Measurements from ENCODE around the gene ASB7. TPM values are rescaled to one million over a fixed set of nuclear protein-coding genes. Genes with fewer than 3 reads are reported as not detected.
"Not testable (repeated sequence)": the region's sequence is repeated elsewhere in the genome, so short reads cannot be mapped to it uniquely, and the experiment has no call there.

ASB7 gene, protein sequence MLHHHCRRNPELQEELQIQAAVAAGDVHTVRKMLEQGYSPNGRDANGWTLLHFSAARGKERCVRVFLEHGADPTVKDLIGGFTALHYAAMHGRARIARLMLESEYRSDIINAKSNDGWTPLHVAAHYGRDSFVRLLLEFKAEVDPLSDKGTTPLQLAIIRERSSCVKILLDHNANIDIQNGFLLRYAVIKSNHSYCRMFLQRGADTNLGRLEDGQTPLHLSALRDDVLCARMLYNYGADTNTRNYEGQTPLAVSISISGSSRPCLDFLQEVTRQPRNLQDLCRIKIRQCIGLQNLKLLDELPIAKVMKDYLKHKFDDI
- total RNA-seq (2014; rRNA removed; shearing (Covaris generic)): 11.5 and 13.5 TPM in 2 replicates

DNA sequence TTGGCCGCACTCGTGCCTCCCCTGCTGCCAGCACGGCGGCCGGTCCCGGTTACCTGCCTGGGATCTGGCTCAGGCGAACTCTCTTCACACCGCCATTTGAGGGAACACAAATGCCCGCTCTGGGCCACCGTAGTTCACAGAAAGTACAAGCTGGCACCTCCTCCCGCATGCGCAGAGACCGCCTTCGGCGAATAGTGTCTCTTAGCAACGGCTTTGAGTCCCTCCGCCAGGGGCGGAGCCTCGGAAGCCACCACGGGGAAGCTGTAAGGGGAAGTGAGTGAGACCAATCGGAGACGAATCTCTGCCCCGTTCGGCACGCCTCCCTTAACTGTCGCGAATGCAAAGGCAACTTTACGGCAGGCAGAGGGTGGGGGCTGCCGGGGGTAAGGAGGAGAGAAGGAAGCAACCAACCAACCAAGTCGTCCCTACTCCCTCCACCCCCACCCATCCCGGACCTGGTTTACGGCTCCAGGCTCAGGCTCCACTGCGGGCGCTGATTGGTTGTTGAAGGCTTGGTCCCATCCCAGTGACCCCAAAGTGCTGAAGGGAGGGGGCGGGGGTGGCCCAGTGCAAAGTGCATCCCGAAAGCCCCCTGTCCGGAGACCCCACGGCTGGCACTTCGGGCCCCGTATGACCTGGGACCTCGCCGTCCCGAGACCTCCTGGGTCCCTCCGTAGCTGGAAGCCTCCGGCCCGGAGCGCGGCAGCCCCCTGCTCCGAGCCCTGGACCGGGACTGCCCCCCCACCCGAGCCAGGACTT is at the start of gene ASB7, which contains the start of gene LINS1:
Gene ASB7, plus strand, starts transcription at position 526 of the 759 bp plus-strand sequence. CDS start 9,628 bp downstream, outside the sequence.
Gene LINS1, minus strand, starts transcription at position 121 of the 759 bp plus-strand sequence. CDS start 21,342 bp downstream, outside the sequence.
- peak; percentile 100 for DNase-seq (ENCODE audit: low read depth)

DNA sequence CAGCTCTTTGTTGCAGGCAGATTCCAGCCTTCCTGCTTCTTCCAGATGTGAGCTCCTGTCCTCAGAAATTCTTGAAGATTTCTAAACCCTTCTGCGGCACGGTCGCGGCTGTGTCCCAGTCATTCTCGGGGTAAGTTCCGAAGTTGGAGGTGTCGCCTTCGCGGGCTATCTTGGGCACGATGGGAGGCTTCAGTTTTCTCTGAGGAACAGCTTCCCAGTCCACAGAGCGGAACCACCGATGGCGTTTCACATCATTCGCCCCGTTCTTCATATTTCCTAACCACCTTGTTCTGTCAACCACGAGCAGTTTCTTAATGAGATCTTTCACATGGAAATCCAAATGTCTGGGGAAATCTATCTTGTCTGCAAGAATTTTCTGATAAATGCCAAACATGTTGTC is 48.9 kb upstream of the ASB7 start:
- no peak for DNase-seq (ENCODE audit: low read depth)

DNA sequence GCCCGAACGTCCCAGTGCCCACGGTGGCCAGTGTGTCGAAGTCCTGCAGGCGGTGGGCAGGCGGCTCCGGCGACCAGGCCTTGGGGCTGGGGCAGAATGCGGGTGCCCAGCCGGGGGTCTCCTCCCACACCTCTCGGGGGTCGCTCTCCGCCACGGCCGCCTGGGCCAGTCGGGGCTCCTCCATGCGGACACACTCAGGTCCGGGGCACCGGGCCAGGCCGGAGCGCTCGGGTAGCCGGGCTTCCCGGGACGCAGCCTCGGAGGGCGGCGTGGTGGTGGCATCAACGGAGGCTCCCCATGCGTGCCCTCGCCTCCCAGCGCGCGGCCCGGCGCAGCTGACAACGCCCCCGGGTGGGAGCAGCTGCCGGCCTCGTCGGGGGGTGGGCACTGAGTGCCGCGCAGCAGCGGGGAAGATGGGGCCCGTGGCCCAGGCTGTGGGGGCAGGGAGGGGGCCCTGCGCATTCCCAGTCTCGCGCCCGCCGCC is 43.6 kb upstream of the ASB7 start:
- no peak for DNase-seq (ENCODE audit: low read depth)

DNA sequence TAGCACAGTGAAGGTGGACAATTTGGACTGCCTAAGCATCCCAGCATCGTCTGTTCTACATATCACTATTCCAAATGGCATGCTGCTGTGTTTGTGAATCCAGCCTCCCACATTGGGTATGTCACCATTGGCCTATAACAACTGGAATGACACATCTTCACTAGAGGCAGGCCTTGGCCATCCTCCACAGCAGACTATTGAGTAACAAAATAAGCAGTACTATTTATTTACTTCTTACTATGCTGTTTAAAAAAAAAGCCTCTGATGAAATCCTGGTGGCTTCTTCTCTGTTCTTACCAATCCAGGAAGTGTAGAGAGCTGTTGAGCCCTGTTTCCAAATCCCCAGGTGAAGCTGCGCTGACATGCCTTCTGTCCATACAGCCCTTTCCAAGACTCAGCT is 43.1 kb upstream of the ASB7 start:
- DNase-seq (ENCODE audit: low read depth): no peak

DNA sequence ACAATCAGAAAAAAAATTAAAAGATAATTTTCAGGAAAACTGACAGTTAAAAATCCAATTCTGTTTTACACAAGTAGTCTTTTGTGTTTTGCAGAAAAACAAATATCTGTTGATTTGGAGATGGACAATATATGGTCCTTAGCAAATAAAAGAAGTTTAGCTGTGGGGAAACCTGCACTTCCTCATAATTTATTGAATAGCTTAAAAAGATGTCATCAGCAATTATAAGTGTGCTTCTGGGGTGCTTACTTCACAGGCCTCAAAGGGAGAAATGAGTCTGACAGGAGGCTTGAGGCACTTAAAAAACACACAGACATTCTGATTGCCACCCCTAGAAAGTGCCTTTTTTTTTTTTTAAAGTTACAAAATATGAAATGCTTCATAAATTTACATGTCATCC is 42.1 kb upstream of the ASB7 start:
- no peak for DNase-seq (ENCODE audit: low read depth)

DNA sequence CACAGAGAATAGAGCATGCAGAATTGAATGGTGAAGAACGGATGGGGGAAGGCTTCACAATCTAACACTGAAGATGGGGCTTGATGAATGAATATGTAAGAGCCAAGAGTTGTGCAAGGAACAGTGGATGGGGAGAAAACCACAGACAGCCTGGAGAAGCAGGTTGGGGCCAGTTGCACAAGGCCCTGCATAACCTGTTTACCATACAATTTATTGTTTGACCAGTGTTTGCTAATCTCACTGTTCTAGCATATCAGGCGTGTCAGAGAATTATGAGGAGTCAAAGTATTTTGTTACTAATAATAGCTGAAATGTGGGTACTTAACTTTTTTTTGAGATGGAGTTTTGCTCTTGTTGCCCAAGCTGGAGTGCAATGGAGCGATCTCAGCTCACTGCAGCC is 36.8 kb upstream of the ASB7 start:
- no peak for DNase-seq (ENCODE audit: low read depth)

DNA sequence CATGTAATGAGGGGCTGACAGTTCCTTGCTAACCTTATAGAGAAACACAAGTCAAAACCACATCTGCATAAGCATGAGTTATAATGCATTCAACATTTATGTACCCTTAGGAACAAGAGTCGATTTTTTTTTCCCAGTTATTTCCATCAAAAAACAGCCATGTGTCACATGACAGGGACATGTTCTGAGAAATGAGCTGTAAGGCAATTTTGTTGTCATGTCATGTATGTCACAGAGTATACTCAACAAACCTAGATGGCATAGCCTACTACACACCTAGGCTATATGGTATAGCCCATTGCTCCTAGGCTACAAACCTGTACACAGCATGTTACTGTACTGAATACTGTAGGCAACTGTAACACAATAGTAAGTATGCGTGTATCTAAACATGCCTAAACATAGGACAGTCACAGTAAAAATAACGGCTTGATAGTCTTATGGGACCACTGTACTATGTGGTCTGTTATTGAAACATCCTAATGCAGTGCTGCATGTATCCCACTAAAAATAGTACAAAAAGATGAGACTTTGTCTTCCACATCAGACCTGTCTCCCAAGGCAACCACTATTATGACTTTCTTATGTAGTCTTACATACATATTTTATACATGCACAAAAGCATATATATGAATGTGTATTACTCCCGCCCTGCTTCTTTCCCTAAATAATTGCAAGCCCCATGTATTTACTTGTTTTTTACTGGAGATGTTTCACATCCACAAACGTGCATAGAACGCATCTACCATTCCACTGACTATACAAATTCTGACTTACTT is 35.4 kb upstream of the ASB7 start:
- DNase-seq (ENCODE audit: low read depth): no peak

DNA sequence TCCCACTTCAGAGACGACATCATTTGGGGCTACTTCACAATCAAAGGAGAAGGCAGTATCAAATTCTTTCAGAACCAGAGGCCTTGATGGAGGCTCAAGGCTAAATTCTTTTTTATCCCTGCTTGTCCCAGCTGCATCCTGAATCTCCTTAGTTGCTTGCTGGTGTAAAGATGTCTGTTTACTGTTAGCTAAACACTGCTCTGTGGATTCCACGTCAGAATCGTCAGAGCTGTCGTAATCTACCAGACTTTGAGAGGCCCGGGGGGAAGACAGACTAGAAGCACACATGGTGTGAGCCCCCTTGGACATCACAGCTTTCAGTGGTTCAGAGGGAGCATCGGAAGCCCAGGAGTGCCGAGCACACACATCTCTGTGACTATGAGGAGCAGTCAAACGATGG is 33.0 kb upstream of the ASB7 start:
- DNase-seq (ENCODE audit: low read depth): no peak

DNA sequence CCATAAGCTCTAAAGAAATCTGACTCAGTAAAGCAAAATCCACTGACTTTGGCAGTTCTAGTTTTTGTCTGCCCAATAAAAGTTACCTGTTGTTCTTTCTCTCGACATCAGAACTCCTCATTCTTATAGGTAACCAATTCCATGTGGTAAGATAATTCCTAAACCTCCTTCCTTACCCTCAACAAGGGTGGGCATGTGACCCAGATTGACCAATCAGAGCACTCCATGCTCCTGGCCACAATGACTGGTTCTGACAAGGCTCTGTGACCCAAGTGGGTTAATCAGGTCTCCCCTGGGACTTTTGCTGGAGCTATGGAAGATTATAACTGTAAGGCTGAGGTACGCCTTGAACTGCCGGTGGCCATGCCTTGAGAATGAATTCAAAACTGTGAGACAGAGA is 32.1 kb upstream of the ASB7 start:
- no peak for DNase-seq (ENCODE audit: low read depth)

DNA sequence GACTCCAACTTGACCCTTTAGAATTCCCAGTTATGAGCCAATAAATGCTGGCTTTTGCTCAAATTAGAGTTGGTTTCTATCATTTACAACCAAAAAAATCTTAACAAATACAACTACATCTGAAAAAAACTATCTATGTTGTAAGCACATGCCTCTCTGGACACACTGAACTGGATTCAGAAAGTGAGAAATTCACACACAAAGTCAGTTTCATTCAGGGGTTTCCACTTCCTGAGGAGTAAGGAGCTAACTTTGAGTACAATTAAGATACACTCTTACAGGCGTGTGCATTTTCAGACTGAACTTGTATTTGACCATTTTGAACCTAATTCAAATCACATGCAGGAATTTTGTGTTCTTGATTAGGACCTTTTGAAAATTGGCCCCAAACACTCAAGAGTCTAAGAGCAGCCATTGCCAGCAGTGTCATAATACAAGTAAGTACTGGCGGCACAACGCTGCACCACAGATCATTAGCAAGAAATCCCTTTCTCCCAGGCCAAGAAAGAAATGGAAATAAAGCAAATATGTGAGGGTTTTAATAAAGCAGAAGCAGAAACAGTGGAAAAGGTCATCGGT is 31.6 kb upstream of the ASB7 start:
- DNase-seq (ENCODE audit: low read depth): no peak

DNA sequence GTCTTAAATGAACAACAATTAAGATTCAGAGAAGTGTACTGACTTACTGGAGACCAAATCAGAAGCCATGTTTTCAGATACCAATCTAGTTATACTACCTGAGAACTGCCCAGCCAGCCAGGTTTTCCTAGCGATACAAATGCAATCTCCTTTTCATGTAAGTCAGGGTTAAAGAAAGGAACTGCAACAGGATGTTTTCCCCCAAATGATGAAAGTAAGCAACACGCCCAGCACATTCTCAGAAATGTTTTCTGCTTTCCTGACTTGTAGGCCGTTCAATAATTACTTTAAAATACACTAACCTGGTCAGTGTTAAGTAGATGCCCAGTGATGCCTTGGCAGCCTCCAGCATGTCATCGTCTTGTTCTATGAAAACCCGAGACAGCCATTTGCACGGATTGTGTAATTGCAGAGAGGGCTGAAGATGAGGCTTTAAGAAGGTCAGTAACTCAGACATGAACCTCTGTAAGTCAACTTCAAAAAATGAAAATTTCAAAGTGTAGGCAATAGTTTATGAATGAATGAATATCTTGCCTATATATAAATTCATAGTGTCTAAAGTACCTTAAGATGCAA is 30.7 kb upstream of the ASB7 start:
- no peak for DNase-seq (ENCODE audit: low read depth)

DNA sequence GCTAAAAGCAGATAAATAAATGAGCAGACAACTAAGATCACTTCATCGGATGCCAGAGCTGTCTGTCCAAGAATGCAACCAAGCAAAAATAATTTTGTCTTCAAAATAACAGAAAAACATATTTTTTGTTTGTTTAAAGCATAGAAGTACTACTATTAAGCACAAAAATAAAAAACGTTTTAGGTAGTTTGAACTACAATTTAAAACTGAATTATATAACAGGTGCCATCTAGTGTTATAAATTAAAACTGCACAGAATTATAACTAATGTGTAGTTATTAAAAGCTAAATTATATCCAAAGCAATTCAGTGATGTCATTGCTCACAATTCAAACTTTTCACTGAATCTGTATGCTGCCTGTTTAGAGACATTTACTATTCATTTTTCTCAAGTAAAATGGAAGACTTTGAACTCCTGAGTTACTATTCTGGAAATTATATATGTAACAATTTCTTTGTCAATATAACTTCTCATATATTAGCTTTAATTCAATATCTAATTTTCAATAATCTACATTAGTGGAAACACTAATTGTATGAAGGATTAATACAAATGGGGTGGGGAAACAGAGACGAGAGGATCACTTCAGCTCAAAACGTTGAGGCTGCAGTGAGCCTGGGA is 29.9 kb upstream of the ASB7 start:
- DNase-seq (ENCODE audit: low read depth): peak; percentile 10

DNA sequence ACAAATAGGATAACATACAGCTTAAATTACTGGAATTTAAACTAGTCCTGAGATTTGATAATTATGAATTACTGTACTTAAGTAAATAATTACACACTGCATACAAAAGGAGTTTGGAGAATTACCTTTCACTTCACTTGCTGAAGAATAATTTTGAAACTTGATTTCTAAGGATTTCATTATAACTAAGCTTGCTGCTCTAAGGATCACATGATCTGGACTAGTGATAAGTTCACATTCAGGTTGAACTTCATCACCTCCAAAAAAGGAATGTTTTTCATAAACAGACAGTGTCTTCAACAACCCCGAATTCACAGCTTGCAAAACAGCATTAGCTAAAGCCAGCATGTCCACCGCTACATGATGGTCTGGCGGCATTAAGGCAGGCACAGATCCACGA is 28.9 kb upstream of the ASB7 start:
- DNase-seq (ENCODE audit: low read depth): no peak

DNA sequence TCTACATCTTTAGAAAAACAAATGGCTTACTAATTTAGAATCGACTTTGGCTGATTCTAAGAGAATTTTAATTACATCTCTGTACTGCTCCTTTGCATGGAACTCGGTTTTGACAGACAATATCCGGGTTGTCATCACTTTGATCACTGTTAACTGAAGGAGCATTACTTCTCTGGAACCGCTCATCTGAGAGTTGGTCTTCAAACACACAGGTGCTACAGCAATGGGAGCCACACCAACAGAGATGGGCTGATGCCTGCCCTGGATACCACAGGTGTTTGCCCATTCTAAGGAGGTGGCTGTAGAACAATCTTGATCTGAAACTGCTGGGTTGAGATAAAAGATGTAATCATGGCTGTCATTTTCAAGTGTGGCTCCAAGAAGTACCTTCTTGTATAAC is 22.0 kb upstream of the ASB7 start:
- DNase-seq (ENCODE audit: low read depth): no peak

DNA sequence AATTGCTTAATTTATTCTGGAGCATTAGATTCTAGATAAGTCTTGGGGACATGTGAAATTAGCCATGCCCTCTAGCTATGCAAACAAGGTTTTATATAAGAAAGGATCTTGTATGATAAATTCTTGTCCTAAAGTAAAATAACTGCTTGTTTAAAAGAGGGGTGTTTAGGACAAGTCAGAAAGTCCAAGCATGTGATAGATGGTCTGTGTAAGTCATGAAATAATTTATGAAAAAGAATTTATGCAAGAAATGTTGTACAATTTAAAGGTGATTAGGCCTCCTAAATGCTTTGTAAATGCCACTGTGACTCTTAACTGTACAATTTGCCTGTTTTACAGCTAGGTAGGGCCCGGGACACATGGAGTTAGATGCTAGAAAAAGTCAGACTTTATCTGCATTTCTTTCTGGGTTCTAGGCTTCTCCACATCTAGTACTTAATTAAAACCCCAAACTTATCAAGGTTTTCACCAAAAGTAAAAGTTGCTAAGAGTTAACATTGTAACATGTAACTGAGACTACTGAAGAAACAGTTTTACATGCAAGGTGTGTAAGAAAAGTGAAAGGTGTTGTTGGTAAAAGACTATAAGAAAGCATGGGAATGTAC is 13.6 kb upstream of the ASB7 start:
- peak; percentile 35 for DNase-seq (ENCODE audit: low read depth)

DNA sequence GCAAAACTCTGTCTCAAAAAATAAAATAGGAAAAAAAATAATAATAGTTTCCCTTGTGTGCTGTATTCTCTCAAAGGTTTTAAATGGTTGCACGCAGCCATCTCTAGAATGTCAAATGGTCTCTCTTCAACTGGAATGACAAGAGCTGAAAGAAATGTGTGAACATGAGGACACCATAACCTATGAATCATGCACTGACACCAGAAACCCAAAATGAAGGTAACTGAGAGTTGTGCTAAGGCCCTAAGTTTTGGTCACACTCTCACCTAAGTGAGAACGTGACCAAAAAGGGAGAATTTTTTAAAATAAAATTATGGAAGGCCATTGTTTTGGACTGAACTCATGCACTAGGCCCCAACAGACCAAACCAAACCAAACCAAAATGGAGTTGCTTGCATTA is 11.2 kb upstream of the ASB7 start:
- not testable (repeated sequence) for DNase-seq (ENCODE audit: low read depth)

DNA sequence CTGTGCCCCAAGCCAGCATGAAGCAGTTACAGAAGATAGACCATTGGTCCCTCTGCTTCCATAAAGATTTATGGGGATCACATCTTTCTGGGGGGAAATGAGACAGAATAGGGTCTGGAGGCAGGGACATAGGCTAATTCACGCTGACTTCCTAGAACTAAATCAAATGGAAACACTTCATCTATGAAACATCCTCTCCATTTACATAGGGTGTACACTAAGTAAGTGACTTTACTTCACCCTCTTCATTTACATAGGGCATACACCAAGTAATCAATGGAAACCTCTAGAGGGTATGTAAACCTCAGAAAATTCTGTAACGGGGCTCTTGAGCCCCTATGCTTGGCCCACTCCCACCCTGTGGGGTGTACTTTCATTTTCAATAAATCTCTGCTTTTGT is 10.6 kb upstream of the ASB7 start:
- DNase-seq (ENCODE audit: low read depth): no peak

DNA sequence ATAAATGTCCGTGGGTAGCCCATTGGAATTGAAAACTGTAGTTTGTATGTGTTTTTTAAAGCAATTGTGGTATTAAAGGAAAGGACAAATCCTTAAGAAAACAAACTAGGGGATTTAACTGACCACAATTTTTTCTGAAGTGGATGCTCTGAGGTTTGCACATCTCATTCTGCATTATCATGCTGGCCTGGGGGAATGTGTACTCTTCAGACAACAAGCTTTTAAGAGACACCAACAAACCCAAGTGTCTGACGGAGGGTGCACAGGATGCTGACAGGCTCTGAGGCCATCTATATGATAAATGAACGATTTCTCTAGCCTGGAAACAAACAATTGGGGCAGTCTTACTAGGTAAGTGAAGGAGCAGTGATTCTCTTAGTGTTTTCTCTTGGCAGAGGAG is 9.5 kb upstream of the ASB7 start:
- DNase-seq (ENCODE audit: low read depth): peak; percentile 68

DNA sequence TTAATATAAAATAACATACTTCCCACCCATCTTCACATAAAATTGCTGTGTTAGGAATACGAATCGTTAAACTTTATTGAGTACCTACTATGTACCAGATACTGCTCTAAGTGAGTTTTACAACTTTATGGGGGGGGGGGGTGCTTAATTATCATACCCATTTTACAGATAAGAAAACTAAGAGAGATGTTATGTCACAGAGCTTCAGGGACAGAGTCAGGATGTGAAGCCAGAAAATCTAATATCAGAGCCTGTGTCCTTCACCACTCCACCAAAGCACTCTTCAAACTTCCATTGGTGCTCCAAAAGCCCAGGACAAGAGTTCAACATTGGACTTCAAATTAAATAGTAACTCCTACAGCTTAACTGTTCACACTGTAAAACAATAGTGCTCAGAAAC is 9.0 kb upstream of the ASB7 start:
- no peak for DNase-seq (ENCODE audit: low read depth)

DNA sequence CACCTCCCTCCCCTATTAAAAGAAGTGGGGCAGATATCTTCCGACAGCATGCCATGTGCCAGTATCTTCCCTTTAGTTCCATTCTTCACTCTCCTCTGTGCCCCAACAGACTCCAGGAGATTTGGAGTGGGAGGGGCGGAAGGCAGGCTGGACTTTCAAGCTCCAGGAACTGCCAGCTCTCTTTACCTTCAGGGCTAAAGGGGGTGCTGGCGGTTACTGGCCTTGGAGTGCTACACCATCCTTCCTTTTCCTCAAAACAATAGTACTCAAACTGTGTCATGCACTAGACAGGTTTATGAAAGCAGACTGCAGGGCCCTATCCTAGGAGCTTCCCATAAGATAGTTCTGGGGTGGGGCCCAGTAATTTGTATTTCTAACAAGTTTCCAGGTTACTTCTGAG is 6.4 kb upstream of the ASB7 start:
- no peak for DNase-seq (ENCODE audit: low read depth)

DNA sequence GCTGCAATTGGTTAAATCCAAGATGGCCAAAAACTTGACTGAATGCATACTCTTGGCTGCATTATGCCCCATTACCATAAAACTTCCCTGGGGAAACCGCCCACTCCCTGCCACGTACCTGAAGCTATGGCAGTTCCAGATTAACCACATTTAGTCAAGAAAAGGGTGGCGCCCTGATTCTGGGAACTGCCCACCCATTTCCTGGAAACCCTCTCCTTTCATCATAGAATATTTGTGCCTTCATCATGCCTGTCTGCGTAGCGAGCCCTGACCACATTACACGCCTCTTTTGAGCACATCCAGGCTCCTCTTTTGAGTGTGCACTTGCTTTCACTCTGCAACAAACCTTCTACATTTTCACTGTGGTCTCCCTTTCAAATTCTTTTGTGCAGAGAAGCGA is 5.6 kb upstream of the ASB7 start:
- DNase-seq (ENCODE audit: low read depth): no peak

Data from RPMI7951 (cell line).